GM12878 (cell line): ENCODE data around the gene C1QBP. TPM values are rescaled to one million over a fixed set of nuclear protein-coding genes. Genes with fewer than 3 reads are reported as not detected.

Source experiments
- ATAC-seq: fragments of 200-7000 bp; cut with Tn5 transposase; 3 replicates; pipeline ENCODE4 v1.9.1; 2020; ENCODE audit warnings: mild to moderate bottlenecking, moderate library complexity
- BruUV-seq: library from RNA; stranded (reverse); fragments of 400-500 nt; replicated peaks from 2 replicates; lab custom pipeline; 2021; lab: Mats Ljungman, UMichigan
- CTCF ChIA-PET: fragments of 300-600 bp; sonication (Branson Sonifier 250); formaldehyde crosslinking; extraction: SDS; loops from one replicate; lab custom pipeline; 2021; ENCODE audit warnings: inconsistent platforms; lab: Yijun Ruan, JAX
- POLR2A ChIA-PET: fragments of 350-600 bp; formaldehyde crosslinking; extraction: SDS; loops from one replicate; lab custom pipeline; 2021; ENCODE audit warnings: inconsistent platforms; lab: Charles Lee
- RAD21 ChIA-PET: fragments of 300-600 bp; sonication (Branson Sonifier 250); formaldehyde crosslinking; loops from one replicate; lab custom pipeline; 2023; ENCODE audit warnings: antibody characterized with exemption; ENCODE audit not compliant: unreplicated experiment; lab: Charles Lee
- SMC1A ChIA-PET: fragments of 300-600 bp; sonication (Branson Sonifier 250); formaldehyde crosslinking; loops from one replicate; lab custom pipeline; 2023; ENCODE audit not compliant: unreplicated experiment, uncharacterized antibody; lab: Charles Lee
- DNase-seq: peaks from one replicate; pipeline ENCODE4 v3.0.0-alpha.2; 2011; ENCODE audit warnings: low read depth, low spot score
- FAIRE-seq: peaks from 3 replicates; lab custom pipeline; 2011; peaks lifted over from hg19 to GRCh38; lab: Jason Lieb, UNC
- H2AFZ ChIP-seq: 2 replicates; pipeline ENCODE4 v1.6.0; 2011; ENCODE audit warnings: low read depth, low read length, control low read depth; ENCODE audit not compliant: control insufficient read depth
- H3K27ac ChIP-seq: 2 replicates; pipeline ENCODE4 v1.5.1; 2011; ENCODE audit warnings: control low read depth; ENCODE audit not compliant: control insufficient read depth, insufficient read depth
- H3K27me3 ChIP-seq, 2 experiments: replicated peaks in 1 of 2; 2 replicates each; pipeline versions ENCODE4 v1.6.0 to v1.6.1; 2011; ENCODE audit warnings: low read length in 1 of 2; ENCODE audit not compliant: control insufficient read depth in 2 of 2, insufficient read depth in 2 of 2
- H3K36me3 ChIP-seq, 2 experiments: 2 replicates each; pipeline ENCODE4 v1.5.1; 2011; ENCODE audit warnings: low read length in 1 of 2; ENCODE audit not compliant: control insufficient read depth in 2 of 2, insufficient read depth in 2 of 2
- H3K4me1 ChIP-seq: 2 replicates; pipeline ENCODE4 v1.6.1; 2011; ENCODE audit warnings: mild to moderate bottlenecking, low read length, moderate library complexity, mixed read lengths; ENCODE audit not compliant: control insufficient read depth, insufficient read depth
- H3K4me2 ChIP-seq: 2 replicates; pipeline ENCODE4 v1.6.0; 2011; ENCODE audit warnings: control low read depth; ENCODE audit not compliant: control insufficient read depth, insufficient read depth
- H3K4me3 ChIP-seq: fragments of 200-600 bp; sonication (generic); 2 replicates; pipeline ENCODE4 v1.5.1; 2016
- H3K79me2 ChIP-seq: 2 replicates; pipeline ENCODE4 v1.6.0; 2011; ENCODE audit warnings: low read length; ENCODE audit not compliant: control insufficient read depth, insufficient read depth
- H3K9ac ChIP-seq: 2 replicates; pipeline ENCODE4 v1.8.0; 2011; ENCODE audit warnings: low read length, control low read depth, mixed read lengths; ENCODE audit not compliant: control insufficient read depth, insufficient read depth
- H3K9me3 ChIP-seq: replicated peaks from 3 replicates; pipeline ENCODE4 v1.5.1; 2011; ENCODE audit warnings: mild to moderate bottlenecking, low read length; ENCODE audit not compliant: control insufficient read depth, insufficient read depth
- H4K20me1 ChIP-seq: 2 replicates; pipeline ENCODE4 v1.6.0; 2011; ENCODE audit not compliant: control insufficient read depth, insufficient read depth
- BRCA1 ChIP-seq: IDR thresholded peaks from 2 replicates; pipeline ENCODE4 v1.6.1; 2011; ENCODE audit warnings: low read depth, low read length, improper control_type of control experiment
- ETV6 ChIP-seq, 2 experiments: fragments of 450-650 bp in 1 of 2; IDR thresholded peaks in 1 of 2; conservative IDR thresholded peaks in 1 of 2; 2 replicates each; pipeline ENCODE4 v1.6.1; 2014; ENCODE audit warnings: antibody characterized with exemption in 1 of 2, borderline replicate concordance in 1 of 2, low read depth in 1 of 2, mild to moderate bottlenecking in 1 of 2, moderate library complexity in 1 of 2
- MXI1 ChIP-seq: fragments of 150-350 bp; IDR thresholded peaks from 2 replicates; pipeline ENCODE4 v1.6.1; 2011; ENCODE audit warnings: low read depth, mild to moderate bottlenecking, inconsistent platforms, low read length, improper control_type of control experiment
- NFXL1 ChIP-seq: fragments of 450-650 bp; IDR thresholded peaks from 2 replicates; pipeline ENCODE4 v1.6.1; 2017; ENCODE audit warnings: antibody characterized with exemption, mild to moderate bottlenecking, borderline replicate concordance
- RUNX3 ChIP-seq: IDR thresholded peaks from 2 replicates; pipeline ENCODE4 v1.6.1; 2012; ENCODE audit warnings: low read length, inconsistent platforms
- STAT3 ChIP-seq: IDR thresholded peaks from 2 replicates; pipeline ENCODE4 v1.6.1; 2011; ENCODE audit warnings: low read depth, low read length, improper control_type of control experiment
- WRNIP1 ChIP-seq: IDR thresholded peaks from 2 replicates; pipeline ENCODE4 v1.6.1; 2011; ENCODE audit warnings: low read depth, low read length, improper control_type of control experiment, borderline replicate concordance
- YBX1 ChIP-seq: fragments of 450-650 bp; IDR thresholded peaks from 2 replicates; pipeline ENCODE4 v1.6.1; 2016; ENCODE audit warnings: antibody characterized with exemption
- ZNF217 ChIP-seq: fragments of 450-650 bp; IDR thresholded peaks from 2 replicates; pipeline ENCODE4 v1.6.1; 2017; ENCODE audit warnings: antibody characterized with exemption, mild to moderate bottlenecking
- WGBS: methylation state at CpG from one replicate; pipeline ENCODE4 v1.1.6; 2016; ENCODE audit warnings: low lambda C conversion rate; ENCODE audit not compliant: insufficient replicate concordance, insufficient coverage; ENCODE audit errors: missing lambda C conversion rate; 5-methylcytosine and 5-hydroxymethylcytosine counted together
- in situ Hi-C: fragments of 300-500 bp; cut with MboI; formaldehyde crosslinking; loops from 9 replicates; pipeline ENCODE4 v1.14.3; 2018; ENCODE audit warnings: mixed read lengths
- intact Hi-C: fragments of 100-400 bp; cut with micrococcal nuclease; formaldehyde crosslinking; loops from one replicate; pipeline ENCODE4 v1.14.2; 2022; ENCODE audit not compliant: unreplicated experiment
- polyA plus RNA-seq, 11 experiments: library from polyadenylated mRNA; depleted of rRNA in 4 of 11; unstranded in 6 of 11; stranded (reverse) in 5 of 11; fragments of >200 nt; fragmentation: Nextera tagmentation in 4 of 11; fragmentation: Illumina TruSeq in 1 of 11; extraction: Ambion mirVana in 4 of 11; extraction: Trizol in 1 of 11; gene quantifications; 1 replicate in 1 of 11; 2 replicates in 10 of 11; pipeline versions ENCODE4 v1.2.1 to v1.2.3, GENCODE V29; 2011 to 2016; ENCODE audit warnings: inconsistent platforms in 2 of 11, missing spikeins in 2 of 11, low read depth in 1 of 11
- total RNA-seq, 4 experiments: library from RNA; depleted of rRNA in 3 of 4; stranded (reverse); fragments of >200 nt in 3 of 4; fragmentation: Illumina TruSeq in 1 of 4; extraction: Trizol in 1 of 4; gene quantifications; 2 replicates each; pipeline versions ENCODE4 v1.2.1 to v1.2.3, GENCODE V29; 2013 to 2021
- TF ChIP-seq, protein P1 (sequence below): fragments of 450-650 bp; IDR thresholded peaks from 2 replicates; pipeline ENCODE4 v1.6.1; 2016; ENCODE audit warnings: mild to moderate bottlenecking

The C1QBP gene
- total and polyA plus RNA-seq, 10 of the 15 experiments (the other 5 are each of a cell fraction or from before 2014, with no cell fraction given): 124 to 989 (median 429) TPM

DNA sequence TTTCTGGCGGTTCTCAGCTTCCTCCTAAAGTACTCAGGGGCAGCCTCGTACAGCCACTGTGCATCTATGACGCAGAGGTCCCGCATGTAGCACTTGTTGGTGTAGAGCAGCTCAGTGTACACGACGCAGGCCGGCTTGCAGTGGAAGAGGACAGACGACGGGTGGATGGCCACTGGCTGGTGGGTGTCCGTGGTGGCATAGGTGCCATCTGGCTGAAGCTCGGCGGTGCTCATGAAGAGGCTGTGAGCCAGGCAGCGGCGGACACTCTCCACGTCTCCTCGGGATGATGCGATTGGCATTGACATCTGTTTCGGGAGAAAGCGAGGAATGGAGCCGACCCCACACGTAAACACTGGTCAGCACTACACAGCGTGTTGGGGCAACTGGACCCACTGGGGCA is 5.3 kb upstream of the C1QBP start (continued):
- TF ChIP-seq RUNX3: no peak
- no peak for TF ChIP-seq YBX1

DNA sequence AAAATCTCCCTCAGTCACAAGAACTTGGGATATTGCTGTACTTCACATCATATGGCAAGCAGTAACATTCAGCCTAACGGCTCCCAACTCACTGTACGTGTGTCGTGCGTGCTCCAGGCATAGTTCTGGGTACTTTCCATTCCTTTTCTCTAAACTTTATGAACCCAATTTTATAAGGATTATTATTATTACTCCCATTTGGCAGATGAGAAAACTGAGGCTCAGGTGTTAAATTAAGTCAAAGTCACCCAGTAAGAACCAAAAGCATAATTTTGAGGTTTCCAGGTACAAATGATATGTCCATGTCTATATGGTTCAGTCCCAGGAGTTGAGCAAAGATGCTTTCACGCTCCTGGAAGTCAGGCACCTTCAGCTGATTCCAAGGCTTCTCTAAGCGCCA is 4.8 kb upstream of the C1QBP start:
- H4K20me1 ChIP-seq: no peaks in the 10 kb centered on the region
- WGBS: 98% methylated on average over 6 of the region's 6 CpGs
- H2AFZ ChIP-seq: no peak overlapping the region
- intact Hi-C loops (no loop called here), in situ Hi-C loops (no loop called here)
- RAD21 ChIA-PET: no interaction called here
- H3K27ac ChIP-seq: no peak overlapping the region
- no peak overlapping the region for H3K4me2 ChIP-seq
- CTCF ChIA-PET: no interaction called here
- peaks cover 3% of the 10 kb centered on the region for H3K79me2 ChIP-seq
- SMC1A ChIA-PET: no interaction called here
- no peak for ATAC-seq
- H3K27me3 ChIP-seq: no peaks in the 10 kb centered on the region
- no peak for FAIRE-seq
- POLR2A ChIA-PET: interaction anchor here (0.5 kb wide), 1 partner anchor 653 kb away, joined by 4 read pairs; no protein-coding TSS in a partner anchor
- no peak overlapping the region for H3K9ac ChIP-seq
- H3K4me3 ChIP-seq: no peak overlapping the region
- TF ChIP-seq MXI1 (no peak), WRNIP1 (no peak), NFXL1 (no peak), BRCA1 (no peak), STAT3 (no peak), ETV6 (conservative IDR thresholded peaks at IDR 0.05 in 1 of 2, IDR thresholded peaks at IDR 0.05 in 1 of 2; ENCODE audit: borderline replicate concordance in 1 of 2, low read depth in 1 of 2) (no peak), ZNF217 (no peak)
- TF ChIP-seq, protein P1, sequence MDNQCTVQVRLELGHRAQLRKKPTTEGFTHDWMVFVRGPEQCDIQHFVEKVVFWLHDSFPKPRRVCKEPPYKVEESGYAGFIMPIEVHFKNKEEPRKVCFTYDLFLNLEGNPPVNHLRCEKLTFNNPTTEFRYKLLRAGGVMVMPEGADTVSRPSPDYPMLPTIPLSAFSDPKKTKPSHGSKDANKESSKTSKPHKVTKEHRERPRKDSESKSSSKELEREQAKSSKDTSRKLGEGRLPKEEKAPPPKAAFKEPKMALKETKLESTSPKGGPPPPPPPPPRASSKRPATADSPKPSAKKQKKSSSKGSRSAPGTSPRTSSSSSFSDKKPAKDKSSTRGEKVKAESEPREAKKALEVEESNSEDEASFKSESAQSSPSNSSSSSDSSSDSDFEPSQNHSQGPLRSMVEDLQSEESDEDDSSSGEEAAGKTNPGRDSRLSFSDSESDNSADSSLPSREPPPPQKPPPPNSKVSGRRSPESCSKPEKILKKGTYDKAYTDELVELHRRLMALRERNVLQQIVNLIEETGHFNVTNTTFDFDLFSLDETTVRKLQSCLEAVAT: no peak
- no peaks in the 10 kb centered on the region for H3K9me3 ChIP-seq
- 0 out of 2 replicates have a peak, but pooled peaks cover 6% of the 10 kb centered on the region for H3K4me1 ChIP-seq
- no TSS peak for BruUV-seq
- H3K36me3 ChIP-seq: peaks cover 18 to 20% of the 10 kb centered on the region in 2 experiments
- no peak for DNase-seq
